Heart left ventricle (tissue), 16 donors: ENCODE results near the gene ATF6. TPM values are rescaled to one million over a fixed set of nuclear protein-coding genes. Genes with fewer than 3 reads are reported as not detected.

Experiments
- ATAC-seq, 4 donors: fragments of 200-7000 bp; cut with Tn5 transposase; one replicate each; pipeline ENCODE4 v1.9.1; 2020 to 2022; ENCODE audit warnings: moderate library complexity in 4 of 4, mild to moderate bottlenecking in 3 of 4, moderate number of reproducible peaks in 1 of 4
- DNase-seq, 5 donors: peaks; one replicate each; pipeline ENCODE4 v3.0.0-alpha.2; 2020
- H3K27ac ChIP-seq, 12 donors: fragments of 200-600 bp; sonication (generic) in 4 of 12; one replicate each; pipeline versions ENCODE4 v1.5.0 to v1.8.0; 2016 to 2022; ENCODE audit warnings: mild to moderate bottlenecking in 2 of 12
- H3K27me3 ChIP-seq, 9 donors: fragments of 200-600 bp; sonication (generic) in 2 of 9; one replicate each; pipeline versions ENCODE4 v1.5.1 to v1.8.0; 2016 to 2022; ENCODE audit warnings: mild to moderate bottlenecking in 3 of 9
- H3K36me3 ChIP-seq, 9 donors: fragments of 200-600 bp; sonication (generic) in 2 of 9; one replicate each; pipeline versions ENCODE4 v1.5.0 to v1.8.0; 2018 to 2022; ENCODE audit warnings: mild to moderate bottlenecking in 2 of 9
- H3K4me1 ChIP-seq, 12 donors: fragments of 200-600 bp; sonication (generic) in 4 of 12; one replicate each; pipeline versions ENCODE4 v1.5.0 to v1.8.0; 2016 to 2022; ENCODE audit warnings: mild to moderate bottlenecking in 3 of 12
- H3K4me3 ChIP-seq, 12 donors: fragments of 200-600 bp; sonication (generic) in 4 of 12; one replicate each; pipeline versions ENCODE4 v1.5.0 to v1.8.0; 2017 to 2022; ENCODE audit warnings: mild to moderate bottlenecking in 9 of 12, moderate library complexity in 4 of 12
- H3K9me3 ChIP-seq, 12 donors: fragments of 200-600 bp; sonication (generic) in 4 of 12; one replicate each; pipeline versions ENCODE4 v1.5.0 to v1.8.0; 2016 to 2022; ENCODE audit warnings: mild to moderate bottlenecking in 1 of 12
- CTCF ChIP-seq, 12 donors: fragments of 200-600 bp; sonication (generic) in 4 of 12; IDR thresholded peaks; one replicate each; pipeline versions ENCODE4 v1.5.0 to v1.8.0; 2018 to 2022; ENCODE audit warnings: antibody characterized with exemption in 12 of 12, mild to moderate bottlenecking in 5 of 12
- POLR2A ChIP-seq, 2 donors: fragments of 450-650 bp; IDR thresholded peaks; one replicate each; pipeline ENCODE4 v1.6.1; 2017; ENCODE audit warnings: antibody characterized with exemption in 2 of 2, mild to moderate bottlenecking in 2 of 2, moderate library complexity in 2 of 2
- WGBS, 4 donors: extraction: QIAGEN DNeasy Blood & Tissue Kit in 2 of 4; methylation state at CpG; one replicate each; pipeline versions ENCODE4 v1.1.5 to v1.1.7; 2013 to 2018; 5-methylcytosine and 5-hydroxymethylcytosine counted together
- intact Hi-C, 10 donors: fragments of 100-400 bp; cut with DNase I; formaldehyde crosslinking; loops; one replicate each; pipeline versions ENCODE4 v1.11.1 to v1.14.2; 2022
- polyA plus RNA-seq, 2 donors: library from polyadenylated mRNA; stranded (reverse); fragments of 200-250 nt; gene quantifications; one replicate each; pipeline ENCODE4 v1.2.3, GENCODE V29; 2013
- total RNA-seq, 9 donors: library from RNA; depleted of rRNA in 2 of 9; stranded (reverse); fragments of >200 nt in 2 of 9; fragmentation: NEBNext Ultra II Directional in 3 of 9; extraction: Animal tissue kit (Norgen Biotek cat#: 25700) in 3 of 9; gene quantifications; one replicate each; pipeline versions ENCODE4 v1.1.0 to v1.2.4, GENCODE V29; 2016 to 2023
- donor health status: ischemic (EF 13 %, LVEDD 7.1; RV severe dilation, severe dysfunction).
- donor health status: healthy with polysubstance abuse.
- donor health status: DM: no; HTN: yes; CAD: no.
- donor health status: DM: no; HTN: no; CAD: no.
- donor health status: ischemic (EF 25% LVEDD 6.9; RV normal size, moderate dysfunction).
- donor health status: ischemic (EF 25% LVEDD 5.7; RV mildly dilated, moderate dysfunction).
- donor health status: healthy.
- donor health status: DM: yes; HTN: yes; CAD: no.
- donor health status: ischemic (EF 35%, LVEDD 5.7; RV mildly dilated, moderate dysfunction).
- donor health status: nonischemic (EF 11% LVEDD 7.7; RV severe dilation, severe dysfunction).
- donor health status: DM: yes; HTN: yes; CAD: no.
- donor health status: PGD.
- donor health status: ischemic (EF 29% LVEDD 5.4; RV normal size, mild dysfunction).
- donor health status: nonischemic (EF 23%, LVEDD 6.1; RV moderate dilation, normal function).

The ATF6 gene
- total and polyA plus RNA-seq, 11 donors, result 3.0 to 24.4 (median 16.3) TPM

- H3K4me1 ChIP-seq, result peaks cover 0 to 5% (median 0%) of the 10 kb centered on the region in 12 donors
- peaks cover 0 to 21% (median 12%) of the 10 kb centered on the region in 9 donors for H3K36me3 ChIP-seq
- ATAC-seq (no peak), DNase-seq (no peak)
- intact Hi-C loops, result no loop called here
- TF ChIP-seq POLR2A (IDR thresholded peaks at IDR 0.05) (no peak), CTCF (IDR thresholded peaks at IDR 0.05) (no peak)
- H3K4me3 ChIP-seq, result no peak overlapping the region
- 94 to 99% (median 98%) methylated on average over 1 of the region's 1 CpG for WGBS, 4 donors
- H3K27me3 ChIP-seq, result no peaks in the 10 kb centered on the region
- no peaks in the 10 kb centered on the region for H3K9me3 ChIP-seq
- no peak overlapping the region for H3K27ac ChIP-seq
These were observed 177.6 kb downstream of the ATF6 start for GRCh38 chr1:161943737-161944136.

DNA sequence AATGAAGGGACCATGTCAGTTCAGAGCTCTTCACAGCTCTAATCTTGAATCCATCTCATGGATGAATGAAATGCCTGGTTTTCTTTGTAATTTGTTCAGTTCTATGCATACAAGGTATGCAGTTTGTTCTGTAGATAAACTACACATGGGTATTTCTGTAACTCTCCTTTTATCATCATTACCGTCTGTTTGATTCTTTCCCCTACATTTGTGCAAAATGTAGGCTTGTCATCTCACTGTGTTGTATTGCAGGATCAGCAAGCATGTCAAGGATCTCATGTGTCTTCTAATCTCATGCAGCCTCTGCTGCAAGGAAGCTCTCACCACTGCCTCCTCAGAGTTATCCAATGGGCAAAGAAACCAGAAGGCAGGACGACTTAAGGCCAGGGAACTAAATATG is 178.3 kb downstream of the ATF6 start:
- TF ChIP-seq POLR2A (IDR thresholded peaks at IDR 0.05) (no peak), CTCF (IDR thresholded peaks at IDR 0.05) (no peak)
- Histone ChIP-seq H3K9me3 (no peaks in the 10 kb centered on the region), H3K4me1 (peaks cover 0 to 5% (median 2%) of the 10 kb centered on the region in 12 donors), H3K4me3 (no peak overlapping the region), H3K27me3 (no peaks in the 10 kb centered on the region), H3K27ac (no peak overlapping the region), H3K36me3 (peaks cover 0 to 15% (median 12%) of the 10 kb centered on the region in 9 donors)
- WGBS, 4 donors, result 79 to 100% (median 91%) methylated on average over 2 of the region's 2 CpGs
- ATAC-seq, result no peak
- DNase-seq, result no peak
- intact Hi-C loops, result no loop called here

- ATAC-seq, result no peak
- Histone ChIP-seq H3K4me1 (peaks cover 0 to 12% (median 5%) of the 10 kb centered on the region in 12 donors), H3K27ac (peak overlapping the region in 1 of 12 donors; percentile 42), H3K27me3 (no peaks in the 10 kb centered on the region), H3K9me3 (no peaks in the 10 kb centered on the region), H3K4me3 (no peak overlapping the region), H3K36me3 (peaks cover 0 to 15% (median 12%) of the 10 kb centered on the region in 9 donors)
- 77 to 84% (median 82%) methylated on average over 3 of the region's 3 CpGs for WGBS, 4 donors
- intact Hi-C loops, result no loop called here
- DNase-seq, result no peak
- no peak for TF ChIP-seq POLR2A (IDR thresholded peaks at IDR 0.05)
These were observed 179.4 kb downstream of the ATF6 start for GRCh38 chr1:161945306-161946060.

- DNase-seq, result no peak
- no peak for ATAC-seq
- 78 to 84% (median 80%) methylated on average over 5 of the region's 5 CpGs for WGBS, 4 donors
- Histone ChIP-seq H3K36me3 (peaks cover 0 to 15% (median 11%) of the 10 kb centered on the region in 9 donors), H3K4me3 (no peak overlapping the region), H3K9me3 (no peaks in the 10 kb centered on the region), H3K27me3 (no peaks in the 10 kb centered on the region), H3K27ac (peak overlapping the region in 2 of 12 donors; percentile 5 to 42), H3K4me1 (peaks cover 0 to 18% (median 5%) of the 10 kb centered on the region in 12 donors)
- intact Hi-C loops, result no loop called here
- TF ChIP-seq CTCF (IDR thresholded peaks at IDR 0.05) (no peak), POLR2A (IDR thresholded peaks at IDR 0.05) (no peak)
These were observed 180.2 kb downstream of the ATF6 start for GRCh38 chr1:161946071-161946987.
